ENCODE measurements around the gene EIF3J.

The EIF3J gene

GRCh38 chr15:44536962-44537734 is at the start of gene EIF3J:
EIF3J (plus strand) TSS chr15:44537147; CDS start chr15:44537195, 48 bp downstream.
- DNase-seq (ENCODE audit: low read depth): peak; percentile 98
- no peak for TF ChIP-seq CTCF (IDR thresholded peaks at IDR 0.05; ENCODE audit: low read length, missing control alignments)
- H3K4me3 ChIP-seq (replicated peaks; ENCODE audit: low read depth, low read length): peak within 1 kb of the TSS; percentile 81

GRCh38 chr15:44489464-44489863 is 47.5 kb upstream of the EIF3J start:
- TF ChIP-seq CTCF (IDR thresholded peaks at IDR 0.05; ENCODE audit: low read length, missing control alignments): no peak
- peak; percentile 78 for DNase-seq (ENCODE audit: low read depth)
- H3K4me3 ChIP-seq (replicated peaks; ENCODE audit: low read depth, low read length): no peak overlapping the region

- DNase-seq (ENCODE audit: low read depth): no peak
- no peak for TF ChIP-seq CTCF (IDR thresholded peaks at IDR 0.05; ENCODE audit: low read length, missing control alignments)
- no peak overlapping the region for H3K4me3 ChIP-seq (replicated peaks; ENCODE audit: low read depth, low read length)
Observed at GRCh38 chr15:44490622-44491021, 46.3 kb upstream of the EIF3J start.

- no peak for TF ChIP-seq CTCF (IDR thresholded peaks at IDR 0.05; ENCODE audit: low read length, missing control alignments)
- H3K4me3 ChIP-seq (replicated peaks; ENCODE audit: low read depth, low read length): no peak overlapping the region
- DNase-seq (ENCODE audit: low read depth): no peak
Observed at GRCh38 chr15:44492040-44492439, 44.9 kb upstream of the EIF3J start.

GRCh38 chr15:44492672-44493071 is 44.3 kb upstream of the EIF3J start:
- no peak overlapping the region for H3K4me3 ChIP-seq (replicated peaks; ENCODE audit: low read depth, low read length)
- no peak for DNase-seq (ENCODE audit: low read depth)
- no peak for TF ChIP-seq CTCF (IDR thresholded peaks at IDR 0.05; ENCODE audit: low read length, missing control alignments)

- DNase-seq (ENCODE audit: low read depth): no peak
- no peak overlapping the region for H3K4me3 ChIP-seq (replicated peaks; ENCODE audit: low read depth, low read length)
- TF ChIP-seq CTCF (IDR thresholded peaks at IDR 0.05; ENCODE audit: low read length, missing control alignments): no peak
Observed at GRCh38 chr15:44495562-44495961, 41.4 kb upstream of the EIF3J start.

- no peak for DNase-seq (ENCODE audit: low read depth)
- no peak overlapping the region for H3K4me3 ChIP-seq (replicated peaks; ENCODE audit: low read depth, low read length)
- TF ChIP-seq CTCF (IDR thresholded peaks at IDR 0.05; ENCODE audit: low read length, missing control alignments): no peak
Observed at GRCh38 chr15:44500555-44500954, 36.4 kb upstream of the EIF3J start.

All from fibroblast of pulmonary artery (primary cell).